ENCODE measurements around the gene TKTL1. TPM values are rescaled to one million over a fixed set of nuclear protein-coding genes. Genes with fewer than 3 reads are reported as not detected.

Gene TKTL1
- polyA plus RNA-seq, 1 donor from 2014 or later, result 0.14 TPM

DNA sequence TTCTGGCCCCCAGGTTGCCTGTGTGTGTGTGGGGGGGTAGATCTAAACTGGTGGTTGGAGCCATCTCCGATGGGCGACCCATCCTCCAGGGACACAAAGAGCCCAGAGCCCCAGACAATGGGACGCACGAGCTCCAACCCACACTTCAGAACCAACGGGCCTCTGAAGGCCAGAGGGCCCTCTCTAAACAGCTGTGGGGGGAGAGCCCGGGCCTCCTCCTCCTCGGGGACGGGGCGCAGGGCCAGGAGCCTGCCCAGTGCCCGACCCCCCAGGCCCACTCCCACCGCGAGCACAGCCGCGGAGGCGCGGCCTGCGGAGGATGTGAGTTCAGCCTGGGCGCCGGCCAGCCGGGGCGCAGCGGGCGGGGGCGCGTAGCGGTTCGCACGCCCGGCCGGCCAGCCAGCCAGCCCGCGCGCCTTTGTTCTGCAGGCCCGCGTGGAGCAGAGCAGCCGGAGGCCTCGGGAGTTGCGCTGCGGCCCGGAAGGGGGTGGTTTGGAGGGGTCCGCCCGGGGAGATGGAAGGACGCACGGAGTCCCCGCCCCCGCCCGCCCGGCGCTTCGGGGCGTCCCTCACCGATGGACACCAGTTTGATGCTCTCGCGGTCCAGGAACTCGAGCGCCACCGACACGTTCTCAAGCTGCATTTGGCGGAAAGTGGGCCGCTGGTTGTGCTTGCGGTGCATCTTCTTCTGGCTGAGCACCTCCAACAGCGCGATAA is 74.9 kb downstream of the TKTL1 start:
- Histone ChIP-seq H4K20me1 (ENCODE audit: insufficient read depth) (no peaks in the 10 kb centered on the region), H3K4me2 (ENCODE audit: low read length) (peak overlapping the region; percentile 70), H3K79me2 (replicated peaks; ENCODE audit: insufficient read depth, low read length) (peaks cover 26% of the 10 kb centered on the region), H3K9me3 (ENCODE audit: low read length) (no peaks in the 10 kb centered on the region), H3K4me3 (ENCODE audit: low read length) (peak overlapping the region; percentile 84), H3K9ac (ENCODE audit: low read length) (peak overlapping the region; percentile 89), H3K27me3 (ENCODE audit: insufficient read depth, low read depth, low read length) (no peaks in the 10 kb centered on the region), H3F3A (ENCODE audit: insufficient read depth, low read length, poor library complexity, severe bottlenecking) (no peaks in the 10 kb centered on the region), H3K36me3 (ENCODE audit: insufficient read depth, low read length) (no peaks in the 10 kb centered on the region), H3K27ac (ENCODE audit: low read length) (peak overlapping the region; percentile 85), H3K9me2 (ENCODE audit: insufficient read depth, low read length) (no peaks in the 10 kb centered on the region), H2AFZ (ENCODE audit: low read depth, low read length) (no peak overlapping the region)
- TF ChIP-seq SMC3 (conservative IDR thresholded peaks at IDR 0.05; ENCODE audit: poor library complexity), result no peak
- TF ChIP-seq EP300 (conservative IDR thresholded peaks at IDR 0.05; ENCODE audit: poor library complexity, severe bottlenecking), result no peak

DNA sequence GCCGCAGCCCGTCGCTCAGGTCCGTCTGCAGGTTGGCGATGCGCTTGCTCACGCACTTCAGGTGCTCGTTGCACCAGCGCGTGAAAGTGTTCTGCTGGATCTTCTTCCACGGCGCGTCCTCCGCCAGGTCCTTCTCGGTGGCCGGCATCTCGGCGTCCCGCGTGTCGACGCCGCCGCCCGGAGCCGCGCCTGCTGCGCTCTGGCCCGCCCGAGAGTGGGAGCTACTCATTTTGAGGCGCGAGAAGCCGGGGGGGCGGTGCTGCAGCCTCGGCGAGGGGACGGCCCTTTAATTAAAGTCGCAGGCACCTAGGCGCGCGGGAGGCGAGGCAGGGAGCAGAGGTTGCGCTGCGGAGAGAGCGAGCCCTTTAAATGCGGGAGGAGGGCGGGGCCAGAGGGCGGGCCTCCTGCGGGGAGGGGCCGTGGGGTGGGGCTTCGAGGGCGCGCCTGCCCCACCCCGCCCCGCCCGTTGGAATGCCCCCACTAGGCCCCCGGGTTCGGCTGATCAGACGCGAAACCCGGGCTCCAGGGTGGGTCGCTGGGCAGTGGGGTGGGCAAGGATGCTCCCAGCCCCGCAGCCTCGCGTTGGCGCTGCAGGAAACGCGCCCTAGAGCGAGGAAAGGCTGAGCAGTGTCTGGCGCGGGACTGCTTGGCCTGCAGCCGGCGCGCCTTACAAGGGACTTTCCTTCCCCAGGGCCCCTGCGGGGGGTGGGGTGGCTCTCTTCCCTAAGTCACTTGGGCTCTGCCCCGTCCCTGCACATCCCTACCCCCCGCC is 75.6 kb downstream of the TKTL1 start:
- Histone ChIP-seq H4K20me1 (ENCODE audit: insufficient read depth) (no peaks in the 10 kb centered on the region), H3K9ac (ENCODE audit: low read length) (peak overlapping the region; percentile 89), H3K36me3 (ENCODE audit: insufficient read depth, low read length) (no peaks in the 10 kb centered on the region), H3K27ac (ENCODE audit: low read length) (peak overlapping the region; percentile 85), H2AFZ (ENCODE audit: low read depth, low read length) (no peak overlapping the region), H3K9me3 (ENCODE audit: low read length) (no peaks in the 10 kb centered on the region), H3K4me3 (ENCODE audit: low read length) (peak overlapping the region; percentile 84), H3K79me2 (replicated peaks; ENCODE audit: insufficient read depth, low read length) (peaks cover 26% of the 10 kb centered on the region), H3F3A (ENCODE audit: insufficient read depth, low read length, poor library complexity, severe bottlenecking) (no peaks in the 10 kb centered on the region), H3K4me2 (ENCODE audit: low read length) (no peak overlapping the region), H3K27me3 (ENCODE audit: insufficient read depth, low read depth, low read length) (no peaks in the 10 kb centered on the region), H3K9me2 (ENCODE audit: insufficient read depth, low read length) (no peaks in the 10 kb centered on the region)
- TF ChIP-seq SMC3 (conservative IDR thresholded peaks at IDR 0.05; ENCODE audit: poor library complexity) (peak; percentile 19), POLR2AphosphoS5 (IDR thresholded peaks at IDR 0.05) (peak; percentile 88), REST (IDR thresholded peaks at IDR 0.05; ENCODE audit: borderline replicate concordance) (peak; percentile 29), MXI1 (conservative IDR thresholded peaks at IDR 0.05; ENCODE audit: poor library complexity, severe bottlenecking) (peak; percentile 70), EP300 (conservative IDR thresholded peaks at IDR 0.05; ENCODE audit: poor library complexity, severe bottlenecking) (peak; percentile 29), RAD21 (conservative IDR thresholded peaks at IDR 0.05) (no peak), EZH2 (IDR thresholded peaks at IDR 0.05; ENCODE audit: borderline replicate concordance, insufficient read depth, low read length, poor library complexity, severe bottlenecking) (no peak), TAF1 (IDR thresholded peaks at IDR 0.05; ENCODE audit: low read depth) (peak; percentile 73)
- TF ChIP-seq, protein P1, sequence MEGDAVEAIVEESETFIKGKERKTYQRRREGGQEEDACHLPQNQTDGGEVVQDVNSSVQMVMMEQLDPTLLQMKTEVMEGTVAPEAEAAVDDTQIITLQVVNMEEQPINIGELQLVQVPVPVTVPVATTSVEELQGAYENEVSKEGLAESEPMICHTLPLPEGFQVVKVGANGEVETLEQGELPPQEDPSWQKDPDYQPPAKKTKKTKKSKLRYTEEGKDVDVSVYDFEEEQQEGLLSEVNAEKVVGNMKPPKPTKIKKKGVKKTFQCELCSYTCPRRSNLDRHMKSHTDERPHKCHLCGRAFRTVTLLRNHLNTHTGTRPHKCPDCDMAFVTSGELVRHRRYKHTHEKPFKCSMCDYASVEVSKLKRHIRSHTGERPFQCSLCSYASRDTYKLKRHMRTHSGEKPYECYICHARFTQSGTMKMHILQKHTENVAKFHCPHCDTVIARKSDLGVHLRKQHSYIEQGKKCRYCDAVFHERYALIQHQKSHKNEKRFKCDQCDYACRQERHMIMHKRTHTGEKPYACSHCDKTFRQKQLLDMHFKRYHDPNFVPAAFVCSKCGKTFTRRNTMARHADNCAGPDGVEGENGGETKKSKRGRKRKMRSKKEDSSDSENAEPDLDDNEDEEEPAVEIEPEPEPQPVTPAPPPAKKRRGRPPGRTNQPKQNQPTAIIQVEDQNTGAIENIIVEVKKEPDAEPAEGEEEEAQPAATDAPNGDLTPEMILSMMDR (IDR thresholded peaks at IDR 0.05; ENCODE audit: poor library complexity, severe bottlenecking), result no peak

Data from neural cell (in vitro differentiated cells).